Cardiac fibroblast (primary cell): ENCODE measurements around the gene SSX7.
"Not testable (repeated sequence)": the region's sequence is repeated elsewhere in the genome, so short reads cannot be mapped to it uniquely, and the experiment has no call there.

Source experiments
- DNase-seq, 2 donors: peaks; one replicate each; pipeline versions ENCODE4 v3.0.0 to v3.0.0-alpha.2; 2010; ENCODE audit warnings: low read depth in 2 of 2
- H3K4me3 ChIP-seq, 2 donors: replicated peaks in 1 of 2; 1 replicate in 1 of 2; 2 replicates in 1 of 2; pipeline ENCODE4 v1.5.1; 2011; ENCODE audit warnings: low read depth in 2 of 2, low read length in 2 of 2, mild to moderate bottlenecking in 2 of 2, moderate library complexity in 1 of 2
- CTCF ChIP-seq: IDR thresholded peaks from one replicate; pipeline ENCODE4 v1.5.1; 2011; ENCODE audit warnings: low read depth, mild to moderate bottlenecking, low read length, inconsistent platforms

Gene SSX7

GRCh38 chrX:52654800-52655199, at the start of gene SSX7:
TSS of gene SSX7 (minus strand) at chrX:52654900. CDS start at chrX:52653472, 1,428 bp downstream.
- DNase-seq, H3K4me3 ChIP-seq: not testable (repeated sequence)

- H3K4me3 ChIP-seq, DNase-seq: not testable (repeated sequence)
Observed at GRCh38 chrX:52692034-52692433, 37.3 kb upstream of the SSX7 start.

GRCh38 chrX:52662218-52662617, 7.5 kb upstream of the SSX7 start:
- not testable (repeated sequence) for DNase-seq, H3K4me3 ChIP-seq

- H3K4me3 ChIP-seq, DNase-seq: not testable (repeated sequence)
Observed at GRCh38 chrX:52655475-52655874, 775 bp upstream of the SSX7 start.

GRCh38 chrX:52650676-52651075, 4.0 kb downstream of the SSX7 start:
- not testable (repeated sequence) for DNase-seq, H3K4me3 ChIP-seq

- not testable (repeated sequence) for DNase-seq, H3K4me3 ChIP-seq
Observed at GRCh38 chrX:52648956-52649355, 5.7 kb downstream of the SSX7 start.

- DNase-seq, H3K4me3 ChIP-seq: not testable (repeated sequence)
Observed at GRCh38 chrX:52628483-52628882, 26.2 kb downstream of the SSX7 start.

GRCh38 chrX:52620661-52621060, 34.0 kb downstream of the SSX7 start:
- not testable (repeated sequence) for H3K4me3 ChIP-seq, DNase-seq

- no peak for DNase-seq
- H3K4me3 ChIP-seq, result no peak overlapping the region
- TF ChIP-seq CTCF, result no peak
Observed at GRCh38 chrX:52608961-52609360, 45.7 kb downstream of the SSX7 start.

- H3K4me3 ChIP-seq, DNase-seq: not testable (repeated sequence)
Observed at GRCh38 chrX:52603151-52603550, 51.5 kb downstream of the SSX7 start.

GRCh38 chrX:52598886-52599285, 55.8 kb downstream of the SSX7 start:
- no peak for TF ChIP-seq CTCF
- DNase-seq, result no peak
- no peak overlapping the region for H3K4me3 ChIP-seq

- TF ChIP-seq CTCF, result no peak
- H3K4me3 ChIP-seq, result no peak overlapping the region
- no peak for DNase-seq
Observed at GRCh38 chrX:52594658-52595057, 60.0 kb downstream of the SSX7 start.
